SK-N-SH (cell line): Measurements from ENCODE around the gene DUSP16. TPM values are rescaled to one million over a fixed set of nuclear protein-coding genes. Genes with fewer than 3 reads are reported as not detected.
A peak's percentile ranks its signal among the peaks of the same experiment; 100 is the strongest.

ENCODE experiments used
- CTCF ChIA-PET: fragments of 300-600, 350-600 bp; formaldehyde crosslinking; extraction: SDS; loops from one replicate; lab custom pipeline; 2021; lab: Yijun Ruan, JAX
- POLR2A ChIA-PET: fragments of 350-600 bp; sonication (Branson Sonifier 250); formaldehyde crosslinking; extraction: SDS; loops from one replicate; lab custom pipeline; 2020; ENCODE audit warnings: antibody characterized with exemption, inconsistent platforms; lab: Yijun Ruan, JAX
- DNase-seq: peaks from one replicate; pipeline ENCODE4 v3.0.0; 2012
- H2AFZ ChIP-seq: fragments of 200-600 bp; sonication (generic); 2 replicates; pipeline ENCODE4 v1.8.1; 2016; ENCODE audit warnings: antibody characterized with exemption, mild to moderate bottlenecking, low read depth
- H3F3A ChIP-seq: fragments of 200-600 bp; sonication (generic); replicated peaks from 2 replicates; pipeline ENCODE3; 2016; ENCODE audit warnings: antibody characterized with exemption, mild to moderate bottlenecking; ENCODE audit not compliant: insufficient read depth
- H3K27ac ChIP-seq, 2 experiments: fragments of 200-500 bp in 1 of 2; fragments of 200-600 bp in 1 of 2; sonication (Bioruptor generic) in 1 of 2; sonication (generic), shearing (Covaris generic) in 1 of 2; 2 replicates each; pipeline versions ENCODE4 v1.5.1 to v1.6.1; 2014 to 2016; ENCODE audit warnings: low read depth in 2 of 2, inconsistent platforms in 1 of 2, low read length in 1 of 2, mild to moderate bottlenecking in 1 of 2, mixed read lengths in 1 of 2
- H3K27me3 ChIP-seq: fragments of 200-600 bp; sonication (generic), shearing (Covaris generic); 2 replicates; pipeline ENCODE4 v1.6.1; 2016; ENCODE audit warnings: mixed run types; ENCODE audit not compliant: insufficient read depth
- H3K36me3 ChIP-seq, 2 experiments: fragments of 200-500 bp in 1 of 2; fragments of 200-600 bp in 1 of 2; sonication (Bioruptor generic) in 1 of 2; sonication (generic) in 1 of 2; replicated peaks in 1 of 2; 2 replicates each; pipeline versions ENCODE3 to v1.5.1; 2014 to 2016; ENCODE audit warnings: low read length in 1 of 2, mild to moderate bottlenecking in 1 of 2; ENCODE audit not compliant: insufficient read depth in 2 of 2, control insufficient read depth in 1 of 2
- H3K4me1 ChIP-seq, 2 experiments: fragments of 200-500 bp in 1 of 2; fragments of 200-600 bp in 1 of 2; sonication (Bioruptor generic) in 1 of 2; sonication (generic), shearing (Covaris generic) in 1 of 2; 2 replicates each; pipeline versions ENCODE4 v1.5.1 to v1.6.1; 2014 to 2016; ENCODE audit warnings: low read depth in 1 of 2, low read length in 1 of 2, mixed run types in 1 of 2; ENCODE audit not compliant: insufficient read depth in 2 of 2, control insufficient read depth in 1 of 2
- H3K4me2 ChIP-seq: fragments of 200-600 bp; sonication (generic), shearing (Covaris generic); 2 replicates; pipeline ENCODE4 v1.6.1; 2017; ENCODE audit warnings: mixed run types
- H3K4me3 ChIP-seq, 2 experiments: fragments of 200-500 bp in 1 of 2; fragments of 200-600 bp in 1 of 2; sonication (Bioruptor generic) in 1 of 2; sonication (generic), shearing (Covaris generic) in 1 of 2; 2 replicates each; pipeline versions ENCODE4 v1.5.1 to v1.8.1; 2014 to 2016; ENCODE audit warnings: low read depth in 2 of 2, inconsistent platforms in 1 of 2, low read length in 1 of 2, mild to moderate bottlenecking in 1 of 2, mixed read lengths in 1 of 2, moderate library complexity in 1 of 2
- H3K79me2 ChIP-seq: fragments of 200-600 bp; sonication (generic); 2 replicates; pipeline ENCODE4 v1.8.1; 2017; ENCODE audit warnings: mild to moderate bottlenecking; ENCODE audit not compliant: insufficient read depth
- H3K9ac ChIP-seq: fragments of 200-600 bp; sonication (generic); 2 replicates; pipeline ENCODE4 v1.6.1; 2017; ENCODE audit warnings: mixed run types
- H3K9me2 ChIP-seq: fragments of 200-600 bp; sonication (generic); 2 replicates; pipeline ENCODE4 v1.6.1; 2017; ENCODE audit warnings: mixed run types
- H3K9me3 ChIP-seq: fragments of 200-600 bp; sonication (generic); 2 replicates; pipeline ENCODE4 v1.6.1; 2017; ENCODE audit warnings: mixed run types, mild to moderate bottlenecking, moderate library complexity
- H4K20me1 ChIP-seq: fragments of 200-600 bp; sonication (generic); 2 replicates; pipeline ENCODE4 v1.6.1; 2017; ENCODE audit warnings: mild to moderate bottlenecking, mixed run types; ENCODE audit not compliant: insufficient read depth
- EP300 ChIP-seq, 2 experiments: IDR thresholded peaks; 2 replicates each; pipeline versions ENCODE4 v1.4.0 to v1.6.1; 2012; ENCODE audit warnings: borderline replicate concordance in 1 of 2, low read depth in 1 of 2, low read length in 1 of 2
- FOXJ3 ChIP-seq: sonication (generic); formaldehyde crosslinking; IDR thresholded peaks from 2 replicates; pipeline ENCODE4 v1.5.1; 2020; ENCODE audit warnings: mild to moderate bottlenecking, missing genetic modification reagents
- IRF3 ChIP-seq: fragments of 150-350 bp; IDR thresholded peaks from 2 replicates; pipeline ENCODE4 v1.6.1; 2016; ENCODE audit warnings: mild to moderate bottlenecking, low read depth, low read length
- PBX3 ChIP-seq: IDR thresholded peaks from 2 replicates; pipeline ENCODE4; 2012
- POLR2AphosphoS5 ChIP-seq: IDR thresholded peaks from 2 replicates; pipeline ENCODE4 v1.6.1; 2012; ENCODE audit warnings: low read depth, low read length
- RAD21 ChIP-seq: IDR thresholded peaks from 2 replicates; pipeline ENCODE4 v1.6.1; 2012; ENCODE audit warnings: mild to moderate bottlenecking, low read length
- RCOR1 ChIP-seq: fragments of 150-350 bp; IDR thresholded peaks from 2 replicates; pipeline ENCODE4 v1.6.1; 2017; ENCODE audit warnings: antibody characterized with exemption, low read length
- TCF12 ChIP-seq: IDR thresholded peaks from 2 replicates; pipeline ENCODE4 v1.4.0; 2012
- YY1 ChIP-seq: IDR thresholded peaks from 2 replicates; pipeline ENCODE4 v1.4.0; 2012; ENCODE audit warnings: low read depth, mild to moderate bottlenecking
- WGBS: methylation state at CpG from one replicate; pipeline ENCODE4 v1.1.6; 2017; ENCODE audit warnings: low lambda C conversion rate; 5-methylcytosine and 5-hydroxymethylcytosine counted together
- polyA plus RNA-seq, 3 experiments: library from polyadenylated mRNA; depleted of rRNA; stranded (reverse); fragments of >200 nt; gene quantifications; 2 replicates each; pipeline ENCODE4 v1.2.3, GENCODE V29; 2012

DUSP16 gene
- polyA plus RNA-seq, 1 of the 3 experiments (the other 2 are of a cell fraction), result 7.1 TPM

GRCh38 chr12:12534166-12534866 lies 28.3 kb downstream of the DUSP16 start:
- ChIA-PET POLR2A (no interaction called here), CTCF (interaction anchor here (0.6 to 1.6 kb wide), 5 partner anchors 11 to 216 kb away, joined by 3 to 5 read pairs (median 4); no protein-coding TSS in a partner anchor)
- Histone ChIP-seq H3K4me3 (no peak overlapping the region), H3K4me1 (peaks cover 14 to 24% of the 10 kb centered on the region in 2 experiments), H3K9ac (no peak overlapping the region), H3K9me3 (no peaks in the 10 kb centered on the region), H3K79me2 (peaks cover 96% of the 10 kb centered on the region), H2AFZ (no peak overlapping the region), H3K27ac (peak overlapping the region; percentile 39 to 85; a peak in 3 of 4 replicates), H3F3A (peaks cover 14% of the 10 kb centered on the region), H3K9me2 (no peaks in the 10 kb centered on the region), H3K27me3 (no peaks in the 10 kb centered on the region), H3K4me2 (peak overlapping the region; percentile 21; the same call in 1 of the 2 replicates), H4K20me1 (no peaks in the 10 kb centered on the region; the same call in 1 of the 2 replicates), H3K36me3 (peaks cover 0 to 12% of the 10 kb centered on the region in 2 experiments)
- peak; percentile 59 for DNase-seq
- TF ChIP-seq YY1 (no peak), RAD21 (peak; percentile 29), EP300 (IDR thresholded peaks at IDR 0.05; ENCODE audit: borderline replicate concordance in 1 of 2, low read depth in 1 of 2, low read length in 1 of 2) (peak in 1 of 2 experiments; percentile 41; a peak in 2 of 4 replicates), TCF12 (peak; percentile 53; the same call in 1 of the 2 replicates), RCOR1 (peak; percentile 15; the same call in 1 of the 2 replicates), IRF3 (no peak), PBX3 (peak; percentile 58; the same call in 1 of the 2 replicates), POLR2AphosphoS5 (no peak)
- WGBS, result 60% methylated on average over 8 of the region's 8 CpGs

- Histone ChIP-seq H3K9me2 (no peaks in the 10 kb centered on the region), H3K9ac (no peak overlapping the region), H3K4me3 (no peak overlapping the region), H3F3A (peaks cover 14% of the 10 kb centered on the region), H3K4me1 (peaks cover 9 to 24% of the 10 kb centered on the region in 2 experiments; a peak in 3 of 4 replicates), H3K27me3 (no peaks in the 10 kb centered on the region), H3K9me3 (no peaks in the 10 kb centered on the region), H4K20me1 (no peaks in the 10 kb centered on the region; the same call in 1 of the 2 replicates), H3K79me2 (peaks cover 96% of the 10 kb centered on the region), H3K4me2 (no peak overlapping the region), H3K27ac (peak overlapping the region; percentile 39 to 85; a peak in 3 of 4 replicates), H2AFZ (no peak overlapping the region), H3K36me3 (peaks cover 0 to 8% of the 10 kb centered on the region in 2 experiments)
- DNase-seq, result peak; percentile 36
- ChIA-PET CTCF (interaction anchor here (0.6 to 0.7 kb wide), 2 partner anchors 10 to 217 kb away, joined by 3 to 5 read pairs; no protein-coding TSS in a partner anchor), POLR2A (no interaction called here)
- WGBS, result 73% methylated on average over 6 of the region's 6 CpGs
- no peak for TF ChIP-seq FOXJ3 (CRISPR knock-in tag)
Measured at GRCh38 chr12:12533238-12533829, 29.3 kb downstream of the DUSP16 start.
